Raji (cell line): ENCODE results near the gene PIBF1.

Experiments used
- POLR2A ChIP-seq: IDR thresholded peaks from 2 replicates; pipeline ENCODE4 v1.6.1; 2011; ENCODE audit warnings: low read depth, low read length, control low read depth; ENCODE audit not compliant: insufficient read depth

Gene PIBF1

GRCh38 chr13:72864142-72865011 is 82.4 kb downstream of the PIBF1 start:
- TF ChIP-seq POLR2A: no peak

- no peak for TF ChIP-seq POLR2A
Observed at GRCh38 chr13:72868229-72868628, 86.3 kb downstream of the PIBF1 start.

- TF ChIP-seq POLR2A: no peak
Observed at GRCh38 chr13:72875233-72875632, 93.3 kb downstream of the PIBF1 start.

- TF ChIP-seq POLR2A: no peak
Observed at GRCh38 chr13:72884101-72884500, 102.2 kb downstream of the PIBF1 start.

GRCh38 chr13:72886272-72887067 is 104.5 kb downstream of the PIBF1 start:
- TF ChIP-seq POLR2A: no peak

- TF ChIP-seq POLR2A: no peak
Observed at GRCh38 chr13:72889495-72889894, 107.6 kb downstream of the PIBF1 start.

GRCh38 chr13:72890546-72890945 is 108.6 kb downstream of the PIBF1 start:
- no peak for TF ChIP-seq POLR2A

- no peak for TF ChIP-seq POLR2A
Observed at GRCh38 chr13:72891423-72891822, 109.5 kb downstream of the PIBF1 start.

- TF ChIP-seq POLR2A: no peak
Observed at GRCh38 chr13:72896869-72897268, 114.9 kb downstream of the PIBF1 start.

- TF ChIP-seq POLR2A: no peak
Observed at GRCh38 chr13:72908416-72908815, 126.5 kb downstream of the PIBF1 start.

- TF ChIP-seq POLR2A: no peak
Observed at GRCh38 chr13:72911981-72912380, 130.0 kb downstream of the PIBF1 start.

- no peak for TF ChIP-seq POLR2A
Observed at GRCh38 chr13:72920097-72920496, 138.2 kb downstream of the PIBF1 start.

- no peak for TF ChIP-seq POLR2A
Observed at GRCh38 chr13:72931311-72931710, 149.4 kb downstream of the PIBF1 start.

GRCh38 chr13:72932250-72932649 is 150.3 kb downstream of the PIBF1 start:
- TF ChIP-seq POLR2A: no peak

- TF ChIP-seq POLR2A: no peak
Observed at GRCh38 chr13:72952529-72953141, 170.7 kb downstream of the PIBF1 start.
